HG03103 (cell line): ENCODE measurements around the gene PPP1R3E.
A peak's percentile ranks its signal among the peaks of the same experiment; 100 is the strongest.

Experiments used
- ATAC-seq: cut with Tn5 transposase; IDR thresholded peaks from one replicate; pipeline ENCODE4 v1.9.1; 2021; ENCODE audit warnings: low read depth; ENCODE audit not compliant: unreplicated experiment

Gene PPP1R3E

DNA sequence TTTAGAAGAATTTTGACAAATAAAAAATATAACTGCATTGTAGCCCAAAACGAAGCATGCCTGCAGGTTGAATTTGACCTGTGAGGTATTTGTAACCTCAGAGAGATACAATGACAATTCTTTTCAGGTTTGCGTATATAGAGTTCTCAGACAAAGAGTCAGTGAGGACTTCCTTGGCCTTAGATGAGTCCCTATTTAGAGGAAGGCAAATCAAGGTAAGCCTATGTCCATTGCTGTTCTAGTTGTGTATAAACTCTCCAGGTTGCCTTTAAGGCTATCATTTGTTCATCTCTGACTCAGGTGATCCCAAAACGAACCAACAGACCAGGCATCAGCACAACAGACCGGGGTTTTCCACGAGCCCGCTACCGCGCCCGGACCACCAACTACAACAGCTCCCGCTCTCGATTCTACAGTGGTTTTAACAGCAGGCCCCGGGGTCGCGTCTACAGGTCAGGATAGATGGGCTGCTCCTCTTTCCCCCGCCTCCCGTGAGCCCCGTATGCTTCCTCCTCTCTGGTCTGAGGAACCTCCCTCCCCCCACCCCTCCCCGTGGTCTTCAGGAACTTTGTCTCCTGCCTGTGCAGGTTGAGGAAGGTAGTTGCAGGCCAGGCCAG is 21.3 kb upstream of the PPP1R3E start:
- no peak for ATAC-seq

- ATAC-seq, result no peak
These were observed 20.2 kb upstream of the PPP1R3E start for GRCh38 chr14:23322568-23323517.

- no peak for ATAC-seq
These were observed 19.2 kb upstream of the PPP1R3E start for GRCh38 chr14:23321572-23322547.

GRCh38 chr14:23320584-23321571 is 18.2 kb upstream of the PPP1R3E start, which contains the start of gene PABPN1:
TSS of gene PABPN1 (plus strand) at chr14:23321457. CDS start at chr14:23321470, 13 bp downstream.
- peak; percentile 79 for ATAC-seq

GRCh38 chr14:23319746-23320583 is 17.3 kb upstream of the PPP1R3E start:
- no peak for ATAC-seq

- ATAC-seq, result no peak
These were observed 13.6 kb upstream of the PPP1R3E start for GRCh38 chr14:23316300-23316699.

GRCh38 chr14:23310546-23310945 is 7.9 kb upstream of the PPP1R3E start:
- no peak for ATAC-seq

DNA sequence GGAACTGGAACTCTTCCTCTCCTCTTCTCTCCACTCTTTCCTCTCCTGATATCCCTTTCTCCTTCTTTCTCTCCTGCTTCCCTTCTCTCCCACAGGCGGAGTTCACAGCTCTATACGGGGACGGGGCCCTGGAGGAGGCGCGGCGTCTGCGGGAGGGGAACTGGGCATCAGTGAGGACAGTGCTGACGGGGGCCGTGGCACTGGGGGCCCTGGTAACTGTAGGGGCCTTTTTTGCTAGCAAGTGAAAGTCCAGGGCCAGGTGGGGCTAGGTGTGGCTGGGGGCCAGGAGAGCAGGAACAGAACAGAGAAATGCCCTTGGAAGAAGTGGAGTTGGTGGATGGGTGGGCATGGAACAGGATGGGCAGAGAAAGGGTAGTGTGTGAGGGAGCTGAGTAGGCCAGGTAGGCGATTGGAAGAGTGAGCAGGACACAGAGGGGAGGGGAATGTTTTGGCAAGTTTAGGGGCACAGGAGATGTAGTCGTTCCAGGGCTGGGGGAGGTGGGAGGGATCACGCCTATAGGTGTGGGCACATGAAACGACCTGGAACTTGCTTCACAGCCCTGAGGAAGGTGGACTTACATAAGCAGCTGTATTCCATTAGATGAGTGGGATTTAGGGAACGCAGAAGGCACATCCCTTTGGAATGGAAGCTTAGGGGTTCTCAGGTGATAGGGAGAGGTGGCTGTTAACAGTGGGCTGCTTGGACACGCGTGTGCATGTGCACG is 6.2 kb upstream of the PPP1R3E start:
- no peak for ATAC-seq

DNA sequence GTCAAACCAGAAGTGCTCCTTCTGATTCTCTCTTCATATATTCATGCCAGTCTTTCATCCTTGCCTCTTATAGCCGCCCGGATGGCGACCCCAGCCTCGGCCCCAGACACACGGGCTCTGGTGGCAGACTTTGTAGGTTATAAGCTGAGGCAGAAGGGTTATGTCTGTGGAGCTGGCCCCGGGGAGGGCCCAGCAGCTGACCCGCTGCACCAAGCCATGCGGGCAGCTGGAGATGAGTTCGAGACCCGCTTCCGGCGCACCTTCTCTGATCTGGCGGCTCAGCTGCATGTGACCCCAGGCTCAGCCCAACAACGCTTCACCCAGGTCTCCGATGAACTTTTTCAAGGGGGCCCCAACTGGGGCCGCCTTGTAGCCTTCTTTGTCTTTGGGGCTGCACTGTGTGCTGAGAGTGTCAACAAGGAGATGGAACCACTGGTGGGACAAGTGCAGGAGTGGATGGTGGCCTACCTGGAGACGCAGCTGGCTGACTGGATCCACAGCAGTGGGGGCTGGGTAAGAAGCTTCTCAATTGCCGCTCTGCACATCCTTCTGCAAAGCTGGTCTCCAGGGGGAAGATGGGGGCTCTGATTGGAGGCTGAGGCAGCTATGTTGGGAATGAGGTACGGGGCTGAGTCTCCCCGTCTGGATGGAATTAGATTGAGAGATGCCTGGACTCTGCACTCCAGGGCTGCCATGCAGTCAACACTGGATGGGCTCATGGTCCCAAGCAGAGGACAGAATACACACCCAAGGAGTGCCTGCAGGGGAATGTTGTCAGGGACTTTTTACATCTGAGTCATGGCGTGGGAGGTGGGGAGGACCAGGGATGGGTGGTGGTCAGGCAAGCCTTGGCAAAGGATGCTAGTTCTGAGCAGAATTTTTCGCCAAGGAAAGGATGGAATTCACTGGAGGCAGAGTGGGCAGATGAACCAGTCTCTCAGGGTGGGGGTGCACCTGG is 5.3 kb upstream of the PPP1R3E start:
- no peak for ATAC-seq

GRCh38 chr14:23307146-23307530 is 4.5 kb upstream of the PPP1R3E start:
- no peak for ATAC-seq

- ATAC-seq, result no peak
These were observed 3.9 kb upstream of the PPP1R3E start, which contains the start of gene BCL2L2 for GRCh38 chr14:23306412-23307145. TSS of gene BCL2L2 (plus strand) at chr14:23306833. CDS start at chr14:23307768, 935 bp downstream.

DNA sequence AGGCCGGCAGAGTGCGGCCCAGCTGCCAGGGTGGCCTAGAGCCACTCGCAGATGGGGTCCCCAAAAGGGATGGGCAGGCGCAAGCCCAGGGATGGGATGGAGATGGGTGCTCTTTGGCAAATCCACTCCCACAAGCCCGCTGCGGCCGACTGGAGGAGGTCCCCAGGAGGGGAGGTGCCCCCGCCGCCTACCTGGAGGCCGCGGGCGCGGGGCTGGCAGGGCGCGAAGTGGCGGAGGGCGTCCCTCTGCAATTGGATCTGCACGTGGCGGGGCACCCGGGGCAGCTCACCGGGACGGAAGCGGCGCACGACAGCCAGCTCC is 730 bp downstream of the PPP1R3E start:
- ATAC-seq, result peak; percentile 4

DNA sequence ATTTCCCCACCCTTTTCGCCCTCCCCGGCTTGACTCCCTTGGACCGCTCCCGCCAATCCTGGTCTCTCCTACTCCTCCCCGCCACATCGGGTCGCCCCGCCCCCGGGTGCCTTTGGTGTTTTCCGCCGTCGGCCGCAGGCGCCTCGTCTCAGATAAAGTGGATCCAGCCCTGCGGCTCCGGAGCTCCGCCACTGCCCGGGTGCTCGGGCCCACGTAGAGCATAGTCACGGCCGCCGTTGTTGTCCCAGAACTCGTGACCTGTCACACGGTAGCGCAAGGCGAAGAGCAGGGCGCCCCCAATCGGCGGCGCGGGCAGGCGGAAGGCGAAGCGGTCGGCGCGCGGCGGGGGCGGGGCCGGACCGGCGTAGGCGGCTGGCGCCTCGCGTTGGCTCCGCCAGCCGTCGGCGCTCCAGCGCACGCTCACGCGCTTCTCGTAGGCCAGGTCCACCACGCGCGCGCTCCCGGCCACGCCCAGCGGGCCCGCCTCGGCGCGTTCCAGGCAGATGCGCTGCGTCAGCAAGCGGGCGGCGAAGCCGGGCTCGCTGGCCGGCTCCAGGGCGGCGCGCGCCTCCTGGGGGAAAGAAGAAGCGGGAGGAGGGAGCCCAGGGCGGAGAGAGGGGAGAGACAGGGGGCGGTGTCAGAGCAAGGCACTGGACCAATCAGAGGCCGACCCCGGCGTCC is 1.2 kb downstream of the PPP1R3E start:
- ATAC-seq, result peak; percentile 72

DNA sequence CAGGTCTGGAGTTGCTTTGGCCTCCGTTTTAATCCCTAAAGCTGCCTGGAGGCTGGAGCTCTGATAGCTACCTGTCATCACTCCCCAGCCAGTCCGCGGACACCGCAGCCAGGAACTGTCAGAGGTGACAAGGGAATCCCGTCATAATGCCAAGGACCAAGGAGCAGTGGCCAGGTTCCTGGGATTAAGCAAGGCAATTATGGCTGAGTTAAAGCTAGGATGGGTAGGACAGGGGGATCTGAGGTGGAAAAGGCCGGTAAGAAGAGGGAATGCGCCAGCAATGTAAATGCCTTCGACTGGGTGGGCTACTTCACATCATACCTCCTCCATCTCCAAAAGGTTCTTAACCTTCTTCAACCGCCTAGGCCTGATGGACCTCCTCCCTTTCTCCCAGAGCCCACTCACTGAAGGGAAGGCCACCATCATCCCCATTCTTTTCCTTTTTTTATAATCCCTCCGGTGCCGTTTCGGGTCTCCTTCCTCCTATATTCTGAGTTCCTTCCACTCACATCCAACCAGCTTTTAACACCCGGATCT is 1.9 kb downstream of the PPP1R3E start:
- ATAC-seq, result no peak

GRCh38 chr14:23299986-23300686 is 2.5 kb downstream of the PPP1R3E start:
- ATAC-seq, result no peak
